ENCODE data around the gene OPRD1.
"Not testable (repeated sequence)": the region's sequence is repeated elsewhere in the genome, so short reads cannot be mapped to it uniquely, and the experiment has no call there.

Gene OPRD1

DNA sequence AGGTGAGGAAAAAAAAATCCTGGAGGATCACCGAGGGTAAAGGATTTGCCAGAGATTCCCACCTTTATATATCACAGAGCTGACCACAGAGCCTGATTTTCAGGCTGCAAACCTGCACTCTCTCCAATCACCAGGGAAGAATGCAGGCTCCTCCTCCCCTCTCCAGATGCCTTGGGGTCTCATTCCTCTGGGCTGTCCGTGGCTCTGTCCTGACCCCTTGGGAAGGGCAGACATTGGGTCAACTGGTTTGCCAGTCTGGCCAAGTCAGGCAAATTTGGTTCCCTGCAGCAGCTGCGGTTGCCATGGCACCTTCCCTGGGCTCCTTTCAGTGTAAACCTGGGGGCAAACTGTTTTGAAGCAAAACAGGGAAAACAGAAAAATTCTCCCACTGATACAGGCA, 11.6 kb upstream of the OPRD1 start:
- DNase-seq (ENCODE audit: low spot score) = no peak
- no peak for FAIRE-seq

DNA sequence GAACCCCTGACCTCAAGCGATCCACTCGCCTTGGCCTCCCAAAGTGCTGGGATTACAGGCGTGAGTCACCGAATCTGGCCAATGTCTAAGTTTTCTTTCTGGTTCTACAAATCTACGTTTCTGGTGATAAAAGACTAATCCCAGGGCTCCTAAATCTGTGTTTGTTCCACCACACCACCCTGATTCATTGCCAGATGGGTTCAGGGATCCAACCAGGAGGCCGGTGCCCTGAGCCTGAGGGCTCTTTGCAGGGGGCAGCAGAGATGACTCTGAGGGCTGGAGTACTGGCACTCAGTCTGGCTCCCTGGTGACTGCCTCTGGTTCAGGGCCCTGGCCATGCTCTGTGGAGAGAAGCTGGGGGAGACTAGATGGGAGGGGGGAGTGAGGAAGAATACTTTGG, 10.5 kb upstream of the OPRD1 start:
- FAIRE-seq (no peak), DNase-seq (ENCODE audit: low spot score) (no peak)

DNA sequence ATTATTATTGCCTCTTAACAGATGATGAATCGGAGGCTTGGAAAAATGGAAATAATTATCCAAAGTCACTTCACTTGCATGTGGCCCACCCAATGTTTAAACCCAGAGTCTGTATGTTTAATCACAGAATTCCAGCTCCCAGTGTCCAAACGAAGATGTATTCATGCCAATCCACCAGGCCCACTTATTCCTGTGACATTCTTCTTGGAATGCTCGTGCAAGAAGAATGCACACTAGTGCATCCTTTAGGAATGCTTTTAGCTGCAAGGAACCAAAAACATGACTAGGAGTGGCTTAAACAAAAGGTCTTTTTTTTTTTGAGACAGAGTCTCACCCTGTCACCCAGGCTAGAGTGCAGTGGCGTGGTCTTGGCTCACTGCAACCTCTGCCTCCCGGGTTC, 8.9 kb upstream of the OPRD1 start:
- DNase-seq (ENCODE audit: low spot score) = no peak
- FAIRE-seq = no peak

DNA sequence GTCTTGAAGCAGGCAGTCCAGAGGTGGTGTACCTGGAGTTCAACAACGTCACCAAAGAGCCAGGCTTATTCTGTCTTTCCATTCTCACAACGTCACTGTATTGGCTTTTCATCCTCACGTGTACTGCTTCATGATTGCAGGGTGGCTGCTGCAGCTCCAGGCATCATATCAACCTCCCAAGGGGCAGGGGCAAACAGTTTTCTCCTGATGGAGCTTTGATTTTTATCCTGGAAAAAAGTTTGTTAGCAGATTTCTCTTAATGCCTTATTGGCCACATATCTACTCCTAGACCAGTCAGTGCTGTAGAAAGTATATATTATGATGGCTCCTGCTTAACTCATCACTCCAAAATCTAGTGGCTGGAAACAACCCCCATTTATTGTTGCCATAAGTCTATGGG, 8.3 kb upstream of the OPRD1 start:
- no peak for DNase-seq (ENCODE audit: low spot score)
- FAIRE-seq = no peak

DNA sequence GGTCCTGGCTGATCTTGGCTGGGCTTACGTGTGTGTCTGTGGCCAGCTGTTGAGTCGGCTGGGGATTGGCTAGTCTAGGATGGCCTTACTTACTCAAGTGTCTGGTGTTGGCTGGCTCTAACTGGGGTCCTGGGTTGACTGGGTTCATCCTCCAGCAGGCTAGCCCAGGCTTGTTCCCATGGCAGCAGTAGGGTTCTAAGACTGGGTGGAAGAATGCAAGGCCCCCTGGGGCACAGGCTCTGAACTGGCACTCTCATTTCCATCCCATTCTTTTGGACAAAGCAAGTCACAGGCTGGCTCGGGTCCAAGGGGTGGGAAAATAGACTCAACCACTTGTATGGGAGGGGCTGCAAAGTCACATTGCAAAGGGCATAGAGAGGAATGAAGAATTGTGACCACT, 7.9 kb upstream of the OPRD1 start:
- no peak for DNase-seq (ENCODE audit: low spot score)
- FAIRE-seq = no peak

DNA sequence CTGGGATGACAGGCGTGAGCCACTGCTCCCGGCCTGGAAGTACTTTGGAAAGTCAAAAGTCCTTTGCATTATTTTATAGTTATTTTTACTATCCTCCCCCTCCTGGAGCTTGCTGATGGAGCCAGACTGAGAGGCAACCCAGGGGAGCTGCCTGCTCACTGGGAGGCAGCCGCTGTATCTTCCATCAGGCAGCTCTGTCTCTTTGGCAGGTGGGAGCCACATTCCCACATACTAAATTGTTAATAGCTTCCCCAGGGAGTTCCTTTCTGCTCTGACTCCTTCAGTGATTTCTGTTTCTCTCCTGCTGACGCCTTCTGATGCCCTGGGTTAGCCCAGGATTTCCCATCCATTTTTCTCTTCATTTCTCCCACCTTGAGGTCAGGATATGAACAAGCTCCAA, 4.9 kb upstream of the OPRD1 start:
- DNase-seq (ENCODE audit: low spot score) (no peak), FAIRE-seq (no peak)

DNA sequence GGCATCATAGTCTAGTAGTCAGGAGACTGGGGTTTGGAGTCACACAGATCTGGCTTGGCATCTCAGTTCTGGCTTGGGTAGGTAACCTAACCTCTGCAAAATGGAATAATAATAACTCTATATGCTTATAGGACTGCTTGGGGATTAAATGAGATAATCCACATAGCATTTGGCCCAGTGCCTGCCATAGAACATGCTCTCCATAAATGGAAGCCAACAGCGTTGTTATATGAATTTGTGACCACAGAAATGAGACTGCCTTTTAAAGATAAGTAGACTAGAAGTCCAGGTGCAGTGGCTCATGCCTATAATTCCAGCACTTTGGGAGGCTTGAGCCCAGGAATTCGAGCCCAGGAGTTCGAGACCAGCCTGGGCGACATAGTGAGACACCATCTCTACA, 4.0 kb upstream of the OPRD1 start:
- DNase-seq (ENCODE audit: low spot score) = no peak
- FAIRE-seq = no peak

DNA sequence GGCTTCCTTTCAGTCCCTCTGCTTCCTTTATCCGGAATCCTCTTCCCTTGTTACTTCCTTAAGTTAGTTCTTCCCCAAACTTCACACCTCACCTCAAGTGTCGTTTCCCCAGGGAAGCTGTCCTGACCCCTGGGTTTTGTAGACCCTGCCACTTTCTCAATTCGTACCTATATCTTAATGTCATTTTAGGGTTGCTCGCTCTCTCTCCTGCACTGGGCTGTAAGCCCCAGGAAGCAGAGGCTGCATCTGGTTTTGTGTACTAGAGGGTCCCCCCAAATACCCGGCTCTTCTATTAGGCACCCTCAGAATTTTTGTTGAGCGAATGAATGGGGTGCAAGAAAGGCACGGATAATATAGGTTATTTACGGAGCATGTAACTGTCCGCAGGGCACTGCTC, 603 bp upstream of the OPRD1 start:
- FAIRE-seq = no peak
- DNase-seq (ENCODE audit: low spot score) = no peak

DNA sequence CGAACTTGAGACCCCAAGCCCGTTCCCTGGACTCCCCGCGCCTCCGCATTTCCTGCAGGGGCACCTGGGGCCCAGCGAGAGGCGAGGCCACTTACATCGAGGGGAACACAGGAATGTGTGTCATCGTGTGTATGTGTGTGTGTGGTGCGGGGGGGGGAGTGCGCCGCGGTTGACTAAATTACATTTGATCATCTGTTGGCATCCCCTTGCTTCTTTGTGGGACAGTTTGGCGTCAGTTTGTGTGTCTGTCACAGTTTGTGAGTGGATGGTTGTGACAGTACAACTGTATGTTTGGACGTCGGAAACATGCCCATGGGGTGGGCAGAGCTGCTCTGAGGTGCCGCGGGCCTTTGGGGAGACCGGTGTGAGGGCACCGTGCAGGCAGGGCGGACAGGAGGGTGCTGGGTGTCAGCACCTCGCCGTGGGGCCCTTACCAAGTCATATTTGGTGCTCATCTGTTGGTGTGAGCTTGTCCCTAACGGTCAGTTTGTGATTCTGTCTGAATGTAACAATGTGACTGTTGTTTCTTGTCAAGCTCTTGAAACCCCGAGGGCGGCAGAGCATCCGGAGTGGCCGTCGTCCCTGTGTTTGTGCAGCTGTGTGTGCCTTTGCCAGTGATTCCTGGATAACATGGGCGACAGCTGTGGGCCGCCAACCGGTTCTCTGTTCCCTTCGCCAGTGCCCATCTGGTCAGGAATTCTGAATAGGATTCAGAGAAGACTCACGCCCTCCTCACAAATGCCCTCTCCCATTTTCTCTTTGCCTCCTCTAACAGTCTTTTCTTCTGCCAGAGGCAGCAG, 899 bp downstream of the OPRD1 start:
- DNase-seq (ENCODE audit: low spot score) (no peak), FAIRE-seq (no peak)

DNA sequence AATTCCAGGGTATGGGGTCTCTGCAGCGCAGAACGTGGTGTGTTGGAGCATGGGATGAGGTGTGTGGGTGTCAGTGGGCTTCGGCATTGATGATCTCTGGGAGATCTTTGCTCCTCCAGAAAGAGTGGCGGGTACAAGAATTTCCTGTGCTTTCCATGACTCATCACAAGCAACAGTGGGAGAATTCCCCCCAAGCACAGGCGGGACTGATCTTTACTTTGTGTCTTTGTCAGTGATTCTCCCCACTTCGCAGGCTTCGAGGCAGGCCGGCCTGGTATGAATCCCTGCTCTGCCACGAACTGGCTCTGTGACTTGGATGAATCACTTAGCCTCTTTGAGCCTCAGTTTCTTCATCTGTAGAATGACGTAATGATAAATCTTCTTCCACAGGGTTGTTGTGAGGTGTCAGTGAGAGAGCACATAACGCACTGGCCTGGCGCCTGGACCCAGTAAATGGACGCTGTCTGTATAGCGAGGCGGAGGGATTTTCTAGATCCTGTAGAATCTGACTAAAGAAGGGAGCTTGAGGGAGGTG, 2.0 kb downstream of the OPRD1 start:
- DNase-seq (ENCODE audit: low spot score) (no peak), FAIRE-seq (no peak)

DNA sequence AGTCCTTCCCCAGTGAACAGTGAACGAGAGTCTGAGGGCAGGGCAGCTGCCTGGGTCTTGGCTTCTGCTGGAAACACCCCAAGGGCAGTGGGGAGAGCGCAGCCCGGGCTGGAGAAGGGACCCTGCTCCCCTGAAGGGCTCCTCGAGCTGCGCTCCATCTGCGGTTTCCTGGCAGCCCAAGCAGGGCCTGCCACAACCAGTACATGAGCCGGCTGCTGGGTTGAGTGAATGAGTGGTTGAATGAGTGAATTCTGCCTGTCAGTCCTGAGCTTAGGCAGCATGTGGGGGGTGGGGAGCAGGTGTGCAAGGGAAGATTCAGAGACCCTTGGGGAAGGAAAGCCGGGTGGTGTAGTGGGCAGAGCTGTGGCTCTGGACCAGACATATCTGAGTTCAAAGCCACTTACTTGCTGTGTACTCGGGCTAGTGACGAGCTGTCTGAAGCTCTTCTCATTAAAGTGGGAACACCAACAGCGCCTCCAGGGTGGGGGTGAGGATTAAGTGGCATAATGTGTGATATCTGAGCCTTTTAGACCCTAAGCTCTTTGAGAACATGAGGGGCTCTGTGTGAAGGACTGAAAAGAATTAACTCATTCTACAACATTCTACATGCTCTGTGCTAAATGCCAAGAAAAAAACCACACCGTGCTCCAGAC, 3.7 kb downstream of the OPRD1 start:
- FAIRE-seq (no peak), DNase-seq (ENCODE audit: low spot score) (no peak)

DNA sequence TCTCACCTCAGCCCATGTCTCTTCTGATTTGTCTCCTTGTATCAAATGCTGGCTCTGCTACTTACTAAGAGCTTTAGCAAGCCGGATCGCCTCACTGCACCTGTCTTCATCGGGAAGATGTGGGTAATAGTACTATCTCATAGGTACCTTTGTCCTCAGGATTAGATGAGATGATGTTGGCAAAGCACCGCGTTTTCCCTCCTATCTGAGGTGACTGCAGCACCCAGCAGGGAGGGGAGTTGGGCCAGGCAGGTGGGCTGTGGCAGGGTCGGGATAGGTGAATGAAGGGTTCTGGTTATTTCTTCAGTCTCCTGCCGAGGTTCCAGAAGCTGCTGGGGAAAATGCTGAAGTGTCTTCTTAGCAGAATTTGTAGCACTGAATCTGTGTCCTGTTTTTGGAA, 5.2 kb downstream of the OPRD1 start:
- DNase-seq (ENCODE audit: low spot score) (no peak), FAIRE-seq (no peak)

DNA sequence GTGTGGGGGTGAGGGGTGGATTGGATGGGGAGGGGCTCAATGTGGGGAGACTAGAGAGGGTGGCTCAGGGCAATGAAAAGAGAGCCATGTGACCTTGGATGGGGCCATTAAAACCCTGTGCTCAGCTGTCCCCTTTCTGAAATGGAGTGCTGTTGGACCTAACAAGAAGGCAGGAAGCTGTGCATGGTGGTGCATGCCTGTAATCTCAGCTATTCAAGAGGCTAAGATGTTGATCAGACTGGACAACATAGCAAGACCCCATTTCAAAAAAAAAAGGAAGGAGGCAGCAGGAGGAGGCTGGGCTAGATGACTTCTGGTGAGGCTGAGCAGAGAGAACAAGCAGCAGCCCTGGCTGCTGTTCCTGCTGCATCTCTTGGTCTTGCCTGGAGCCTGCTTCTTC, 7.0 kb downstream of the OPRD1 start:
- no peak for FAIRE-seq
- no peak for DNase-seq (ENCODE audit: low spot score)

DNA sequence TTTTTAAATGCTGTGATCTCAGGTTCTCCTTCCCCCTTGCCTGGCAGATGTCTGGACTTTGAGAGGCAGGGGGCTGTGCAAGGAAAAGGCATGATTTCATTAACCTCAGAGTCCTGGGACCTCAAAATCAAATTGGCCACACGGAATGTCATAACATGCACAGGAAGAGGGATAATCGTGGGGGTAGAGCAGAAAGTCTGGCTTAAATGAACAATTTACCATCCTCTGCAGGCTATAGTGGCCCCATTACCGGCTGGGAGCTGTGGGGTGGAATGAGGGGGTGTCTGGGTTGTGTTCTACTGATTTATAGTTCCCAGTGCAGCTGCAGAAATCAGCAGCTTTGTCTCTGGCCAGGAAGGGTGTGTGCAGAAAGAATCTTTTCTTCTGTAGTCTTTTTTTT, 10.8 kb downstream of the OPRD1 start:
- no peak for DNase-seq (ENCODE audit: low spot score)
- no peak for FAIRE-seq

DNA sequence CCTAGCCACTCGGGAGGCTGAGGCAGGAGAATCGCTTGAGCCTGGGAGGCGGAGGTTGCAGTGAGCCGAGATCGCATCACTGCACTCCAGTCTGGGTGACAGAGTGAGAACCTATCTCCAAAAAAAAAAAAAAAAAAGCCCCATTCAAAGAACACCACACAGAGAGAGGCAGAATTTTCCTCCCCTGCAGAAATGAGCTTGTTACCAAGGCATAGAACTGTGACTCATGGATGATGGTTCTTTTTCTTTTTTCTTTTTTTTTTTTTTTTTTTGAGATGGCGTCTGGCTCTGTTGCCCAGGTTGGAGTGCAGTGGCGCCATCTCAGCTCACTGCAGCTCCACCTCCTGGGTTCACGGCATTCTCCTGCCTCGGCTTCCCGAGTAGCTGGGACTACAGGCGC, 12.1 kb downstream of the OPRD1 start:
- FAIRE-seq; DNase-seq (ENCODE audit: low spot score): not testable (repeated sequence)

DNA sequence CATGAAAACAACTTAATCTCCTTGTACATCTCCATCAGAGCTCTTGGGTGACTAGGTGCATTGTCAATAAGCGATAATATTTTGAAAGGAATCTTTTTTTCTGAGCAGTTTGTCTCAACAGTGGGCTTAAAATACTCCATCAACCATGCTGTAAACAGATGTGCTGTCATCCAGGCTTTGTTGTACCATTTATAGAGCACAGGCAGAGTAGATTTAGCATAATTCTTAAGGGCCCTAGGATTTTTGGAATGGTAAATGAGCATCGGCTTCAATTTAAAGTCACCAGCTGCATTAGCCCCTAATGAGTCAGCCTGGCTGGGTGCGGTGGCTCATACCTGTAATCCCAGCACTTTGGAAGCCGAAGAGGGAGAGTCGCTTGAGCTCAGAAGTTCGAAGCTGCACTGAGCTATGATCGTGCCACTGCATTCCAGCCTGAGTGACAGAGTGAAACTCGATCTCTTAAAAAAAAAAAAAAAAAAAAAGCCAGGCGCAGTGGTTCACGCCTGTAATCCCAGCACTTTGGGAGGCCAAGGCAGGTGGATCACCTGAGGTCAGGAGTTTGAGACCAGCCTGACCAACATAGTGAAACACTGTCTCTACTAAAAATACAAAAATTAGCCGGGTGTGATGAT, 16.4 kb downstream of the OPRD1 start:
- not testable (repeated sequence) for DNase-seq (ENCODE audit: low spot score); FAIRE-seq

DNA sequence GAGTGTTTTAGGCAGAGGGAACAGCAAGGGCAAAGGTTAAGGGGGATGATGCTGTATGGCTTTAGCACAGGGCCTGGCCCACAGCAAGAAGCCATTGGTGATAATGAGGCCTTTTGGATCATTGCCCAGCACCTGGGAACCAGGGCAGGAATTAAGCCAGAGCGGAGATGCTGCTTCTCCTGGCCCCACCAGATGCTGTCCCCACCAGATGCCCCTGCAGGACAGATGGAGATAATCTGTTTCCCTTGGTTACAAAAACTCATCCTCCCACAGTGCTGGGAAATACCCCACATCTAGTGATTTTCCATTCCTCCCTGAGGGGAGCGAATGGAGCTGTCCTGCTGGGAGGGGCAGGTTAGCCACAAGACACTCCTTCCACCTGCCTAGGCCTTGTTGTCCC, 18.8 kb downstream of the OPRD1 start:
- no peak for FAIRE-seq

DNA sequence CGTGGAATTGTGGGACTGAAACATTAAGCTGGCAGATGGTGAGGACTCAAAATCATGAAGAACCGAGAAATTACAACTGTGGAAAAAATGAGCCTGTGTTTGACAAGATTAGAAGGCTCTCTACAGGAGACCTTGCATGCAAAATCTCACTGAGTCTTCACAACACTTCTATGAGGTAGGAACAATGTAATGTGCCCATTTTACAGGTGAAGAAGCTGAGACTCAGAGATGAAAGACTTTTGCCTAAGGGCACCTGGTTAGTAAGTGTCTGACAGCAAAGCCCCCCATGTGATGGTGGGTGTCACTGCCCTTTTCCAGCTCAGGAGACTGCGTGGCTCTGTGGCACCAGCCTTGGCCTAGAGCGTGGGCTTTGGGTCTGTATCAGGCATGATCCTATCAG, 21.0 kb downstream of the OPRD1 start:
- no peak for DNase-seq (ENCODE audit: low spot score)
- FAIRE-seq = no peak

More for the DNA sequence above, 18.8 kb downstream of the OPRD1 start:
- DNase-seq (ENCODE audit: low spot score) = no peak

DNA sequence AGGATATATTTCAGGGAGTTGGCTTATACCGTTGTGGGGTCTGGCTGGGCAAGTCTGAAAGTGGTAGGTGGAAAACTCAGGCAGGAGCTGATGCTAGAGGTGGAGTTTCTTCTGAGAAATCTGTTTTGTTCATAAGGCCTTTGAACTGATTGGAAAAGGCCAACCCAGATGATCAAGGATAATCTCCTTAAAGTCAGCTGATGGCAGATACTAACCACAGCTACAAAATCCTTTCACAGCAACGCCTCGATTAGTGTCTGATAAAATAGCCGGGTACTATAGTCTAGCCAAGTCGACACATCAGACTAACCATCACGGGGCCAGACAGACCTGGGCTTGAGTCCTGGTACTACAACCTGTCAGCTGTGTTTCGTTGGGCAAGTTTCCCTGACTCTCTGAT, 21.4 kb downstream of the OPRD1 start:
- DNase-seq (ENCODE audit: low spot score) (no peak), FAIRE-seq (no peak)

DNA sequence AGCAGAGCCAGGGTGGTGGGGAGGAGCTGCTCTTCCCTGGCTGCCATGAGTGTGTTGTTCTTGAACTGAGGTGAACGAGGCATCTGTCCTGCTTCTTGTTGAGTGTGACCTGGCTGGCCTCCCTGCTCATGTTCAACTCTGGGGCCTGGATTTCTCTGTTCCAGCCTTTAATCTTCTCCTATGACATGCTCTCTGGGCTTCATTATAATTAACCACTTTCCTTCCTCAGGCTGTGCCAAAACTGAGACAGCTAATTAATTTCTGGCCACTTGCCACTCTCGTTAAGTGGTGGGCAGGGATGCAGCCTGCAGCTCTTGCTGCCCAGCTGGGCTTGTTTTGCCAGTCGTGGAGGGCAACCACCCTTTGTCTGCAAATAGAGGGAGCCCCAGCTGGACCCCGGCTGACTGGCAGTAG, 23.3 kb downstream of the OPRD1 start:
- FAIRE-seq (no peak), DNase-seq (ENCODE audit: low spot score) (no peak)

DNA sequence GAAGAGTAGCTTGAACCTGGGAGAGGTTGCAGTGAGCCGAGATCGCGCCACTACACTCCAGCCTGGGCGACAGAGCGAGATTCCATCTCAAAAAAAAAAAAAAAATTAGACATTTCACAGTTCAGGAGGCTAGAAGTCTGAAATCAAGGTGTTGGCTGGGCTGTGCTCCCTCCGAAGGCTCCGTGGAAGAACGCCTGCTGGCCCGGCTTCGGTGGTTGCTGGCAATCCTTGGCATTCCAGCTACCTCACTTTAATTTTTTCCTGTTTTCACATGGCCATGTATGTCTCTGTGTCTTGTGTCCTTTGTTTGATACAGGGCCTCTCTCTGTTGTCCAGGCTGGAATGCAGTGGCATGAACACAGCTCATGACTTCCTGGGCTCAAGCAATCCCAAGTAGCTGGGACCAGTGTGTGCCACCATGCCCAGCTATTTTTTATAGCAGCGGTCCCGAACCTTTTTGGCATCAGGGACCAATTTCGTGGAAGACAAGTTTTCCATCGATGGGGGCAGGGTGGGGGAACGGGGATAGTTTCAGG, 24.5 kb downstream of the OPRD1 start:
- DNase-seq (ENCODE audit: low spot score) (no peak), FAIRE-seq (no peak)

DNA sequence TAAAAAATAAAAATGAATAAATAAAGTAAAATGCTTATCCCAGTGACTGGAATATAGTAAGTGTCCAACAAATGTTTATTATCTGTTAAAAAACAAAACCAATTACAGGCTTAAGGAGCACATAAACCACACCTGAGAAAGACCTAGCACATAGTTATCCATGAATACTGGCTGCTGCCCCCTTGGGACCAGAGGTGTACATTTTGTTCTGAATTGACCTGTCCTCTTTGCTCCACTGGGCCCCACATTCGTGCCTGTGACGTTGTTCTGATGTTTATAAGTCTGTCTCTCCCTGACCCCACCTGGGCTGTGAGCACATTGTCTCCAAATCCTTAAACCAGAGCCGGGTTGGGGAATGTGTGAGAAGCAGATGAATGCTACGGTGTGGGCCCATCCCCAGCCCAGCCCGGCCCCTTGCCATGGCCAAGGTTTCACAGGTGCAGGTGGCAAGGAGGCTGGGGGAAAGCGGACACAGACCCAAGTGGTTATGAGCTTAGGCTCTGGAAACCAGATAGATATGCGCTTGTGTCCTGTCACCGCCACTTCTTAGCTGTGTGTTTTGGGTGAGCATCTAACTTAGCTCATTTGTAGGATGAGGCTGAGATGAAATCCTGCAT, 29.1 kb downstream of the OPRD1 start:
- DNase-seq (ENCODE audit: low spot score) (no peak), FAIRE-seq (no peak)
